GM19438 (cell line): ENCODE results near the gene AR.

Source experiments
- ATAC-seq: cut with Tn5 transposase; IDR thresholded peaks from one replicate; pipeline ENCODE4 v1.9.1; 2021; ENCODE audit warnings: low read depth; ENCODE audit not compliant: unreplicated experiment

AR gene

GRCh38 chrX:67543818-67544217 lies at the start of gene AR:
TSS of gene AR (plus strand) at chrX:67544021. CDS start at chrX:67545147, 1,126 bp downstream.
- no peak for ATAC-seq

GRCh38 chrX:67500617-67501016 lies 43.2 kb upstream of the AR start:
- ATAC-seq, result no peak

GRCh38 chrX:67503004-67503403 lies 40.8 kb upstream of the AR start:
- ATAC-seq, result no peak

- no peak for ATAC-seq
These were observed 40.4 kb upstream of the AR start for GRCh38 chrX:67503453-67503852.

GRCh38 chrX:67520671-67521070 lies 23.1 kb upstream of the AR start:
- no peak for ATAC-seq

GRCh38 chrX:67523002-67523681 lies 20.7 kb upstream of the AR start:
- ATAC-seq, result peak; percentile 58

- ATAC-seq, result no peak
These were observed 19.9 kb upstream of the AR start for GRCh38 chrX:67523932-67524331.

- no peak for ATAC-seq
These were observed 19.4 kb upstream of the AR start for GRCh38 chrX:67524428-67524827.

- no peak for ATAC-seq
These were observed 18.7 kb upstream of the AR start for GRCh38 chrX:67524950-67525691.

- ATAC-seq, result no peak
These were observed 7.3 kb upstream of the AR start for GRCh38 chrX:67536564-67536963.

GRCh38 chrX:67538383-67538782 lies 5.4 kb upstream of the AR start:
- no peak for ATAC-seq

GRCh38 chrX:67544281-67545035 lies 637 bp downstream of the AR start:
- ATAC-seq, result no peak

GRCh38 chrX:67545036-67545821 lies 1.4 kb downstream of the AR start:
- ATAC-seq, result no peak

GRCh38 chrX:67545893-67546495 lies 2.2 kb downstream of the AR start:
- ATAC-seq, result no peak

GRCh38 chrX:67546496-67547423 lies 2.9 kb downstream of the AR start:
- ATAC-seq, result no peak

- peak; percentile 68 for ATAC-seq
These were observed 11.9 kb downstream of the AR start for GRCh38 chrX:67555578-67556203.

GRCh38 chrX:67558267-67558666 lies 14.4 kb downstream of the AR start:
- no peak for ATAC-seq

GRCh38 chrX:67563469-67564448 lies 19.9 kb downstream of the AR start:
- ATAC-seq, result no peak
